Fibroblast of mammary gland (primary cell): ENCODE measurements around the gene MRPL21.

Experiments used
- DNase-seq: peaks from one replicate; pipeline ENCODE4 v3.0.0-alpha.2; 2010; ENCODE audit warnings: low read depth
- H3K4me3 ChIP-seq: 2 replicates; pipeline ENCODE4 v1.5.1; 2011; ENCODE audit warnings: low read depth, mild to moderate bottlenecking, low read length, moderate library complexity; ENCODE audit not compliant: control insufficient read depth
- CTCF ChIP-seq: conservative IDR thresholded peaks from 2 replicates; pipeline ENCODE4 v1.5.1; 2011; ENCODE audit warnings: low read depth, low read length, inconsistent platforms; ENCODE audit not compliant: control insufficient read depth, insufficient read depth

Gene MRPL21

GRCh38 chr11:68927280-68928135 lies 23.9 kb upstream of the MRPL21 start:
- no peak overlapping the region for H3K4me3 ChIP-seq
- TF ChIP-seq CTCF: no peak
- DNase-seq: no peak

GRCh38 chr11:68925611-68926010 lies 22.0 kb upstream of the MRPL21 start:
- TF ChIP-seq CTCF: no peak
- DNase-seq: no peak
- no peak overlapping the region for H3K4me3 ChIP-seq

GRCh38 chr11:68924073-68924925 lies 20.7 kb upstream of the MRPL21 start:
- no peak overlapping the region for H3K4me3 ChIP-seq
- no peak for DNase-seq
- TF ChIP-seq CTCF: no peak

GRCh38 chr11:68923614-68924013 lies 20.0 kb upstream of the MRPL21 start:
- no peak for DNase-seq
- H3K4me3 ChIP-seq: no peak overlapping the region
- no peak for TF ChIP-seq CTCF

GRCh38 chr11:68916439-68916838 lies 12.8 kb upstream of the MRPL21 start:
- no peak for DNase-seq

GRCh38 chr11:68914761-68915160 lies 11.1 kb upstream of the MRPL21 start:
- no peak overlapping the region for H3K4me3 ChIP-seq
- no peak for DNase-seq
- TF ChIP-seq CTCF: no peak

More at GRCh38 chr11:68916439-68916838, 12.8 kb upstream of the MRPL21 start:
- TF ChIP-seq CTCF: no peak
- no peak overlapping the region for H3K4me3 ChIP-seq
